ENCODE results near the gene USP12.

USP12 gene

GRCh38 chr13:27016875-27017274, 154.7 kb downstream of the USP12 start:
- H4K8ac ChIP-seq (ENCODE audit: low read depth, low read length): no peak overlapping the region
- no peaks in the 10 kb centered on the region for H3K79me2 ChIP-seq (ENCODE audit: control insufficient read depth, insufficient read depth, low read length, poor library complexity)
- H3K4me1 ChIP-seq (ENCODE audit: control insufficient read depth in 1 of 2, insufficient read depth in 2 of 2, low read length in 2 of 2): no peaks in the 10 kb centered on the region
- H3K27me3 ChIP-seq (ENCODE audit: insufficient read depth, low read length): no peaks in the 10 kb centered on the region
- no peak overlapping the region for H2BK12ac ChIP-seq (ENCODE audit: low read length)
- no peak overlapping the region for H3K14ac ChIP-seq (ENCODE audit: low read length)
- H3K36me3 ChIP-seq (ENCODE audit: control insufficient read depth in 1 of 2, insufficient read depth in 2 of 2, low read length in 2 of 2): no peaks in the 10 kb centered on the region
- no peaks in the 10 kb centered on the region for H3K79me1 ChIP-seq (ENCODE audit: low read length)
- H3K18ac ChIP-seq (ENCODE audit: low read length): no peak overlapping the region
- WGBS (ENCODE audit: extremely low coverage, insufficient coverage, insufficient read length): no CpG with 5 or more reads among the region's 4 CpGs
- no peak overlapping the region for H3K23ac ChIP-seq (ENCODE audit: low read length)
- no peak overlapping the region for H2AK5ac ChIP-seq (ENCODE audit: low read length)
- H2BK5ac ChIP-seq (ENCODE audit: low read depth, low read length, poor library complexity): no peak overlapping the region
- no peak overlapping the region for H4K12ac ChIP-seq (ENCODE audit: low read depth, low read length)
- no peak for DNase-seq
- H2AFZ ChIP-seq (ENCODE audit: insufficient read depth, low read length, poor library complexity): no peak overlapping the region
- H3K9ac ChIP-seq (ENCODE audit: low read length): no peak overlapping the region
- H4K91ac ChIP-seq (ENCODE audit: low read depth, low read length): no peak overlapping the region
- no peak overlapping the region for H3K4ac ChIP-seq (ENCODE audit: low read depth, low read length)
- H3K27ac ChIP-seq (ENCODE audit: low read depth, low read length): no peak overlapping the region
- no peak overlapping the region for H3K4me3 ChIP-seq (ENCODE audit: low read depth, low read length)
- no peak overlapping the region for H3K4me2 ChIP-seq (ENCODE audit: low read length)
- H3K9me3 ChIP-seq (ENCODE audit: insufficient read depth, low read depth, low read length): no peaks in the 10 kb centered on the region
- H2BK120ac ChIP-seq (ENCODE audit: insufficient read depth, low read length, poor library complexity): no peak overlapping the region
